ENCODE data around the gene COBL. TPM values are rescaled to one million over a fixed set of nuclear protein-coding genes. Genes with fewer than 3 reads are reported as not detected.

The COBL gene
- total and polyA plus RNA-seq, 2 of the 8 experiments (the other 6 are each of a cell fraction or from before 2014, with no cell fraction given), result 13.8 to 40.4 TPM

DNA sequence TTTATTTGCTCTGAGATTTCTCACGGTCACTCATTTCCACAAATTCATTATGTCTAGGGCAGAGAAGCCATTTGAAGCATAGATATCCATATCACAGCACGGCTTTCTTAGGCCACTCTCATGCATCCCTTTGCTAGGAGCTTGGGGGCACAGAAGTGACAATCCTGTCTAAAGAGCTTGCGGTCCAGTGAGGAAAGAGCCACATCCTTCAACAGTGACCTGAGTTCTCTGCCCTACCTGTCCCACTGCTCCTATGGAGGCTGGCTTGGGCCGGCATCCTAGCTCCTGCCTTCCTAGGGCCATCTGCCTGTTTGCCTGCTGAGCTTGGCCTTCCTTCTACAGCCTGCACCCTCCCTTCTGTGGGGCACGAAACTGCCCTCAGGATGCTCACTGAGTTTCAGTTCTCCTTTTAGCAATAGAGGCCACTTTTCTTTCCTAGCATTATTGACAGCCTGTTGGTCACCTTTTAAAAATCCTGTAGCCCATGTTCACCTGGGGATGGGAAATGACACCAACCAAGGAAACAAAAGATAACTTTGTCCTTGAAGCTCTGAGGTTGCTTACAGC is 321.8 kb downstream of the COBL start:
- CTCF ChIA-PET (ENCODE audit: partially characterized antibody), result interaction anchor here (0.8 to 2.5 kb wide), 3 partner anchors 11 to 146 kb away, joined by 3 to 10 read pairs (median 5); no protein-coding TSS in a partner anchor
- TF ChIP-seq BACH1 (IDR thresholded peaks at IDR 0.05; ENCODE audit: low read length) (no peak), CREB1 (IDR thresholded peaks at IDR 0.05) (no peak)

More for the DNA sequence above, 321.8 kb downstream of the COBL start:
- H3K23ac ChIP-seq (ENCODE audit: insufficient read length), result no peak overlapping the region
- no peak overlapping the region for H2AFZ ChIP-seq (ENCODE audit: low read length)
- no peaks in the 10 kb centered on the region for H3K9me3 ChIP-seq (ENCODE audit: insufficient read depth in 2 of 2, low read depth in 1 of 2, low read length in 1 of 2)
- H3K27me3 ChIP-seq (replicated peaks in 1 of 4; ENCODE audit: control insufficient read depth in 3 of 4, extremely low read depth in 1 of 4, insufficient read depth in 3 of 4, low read length in 3 of 4), result no peaks in the 10 kb centered on the region
- H2BK20ac ChIP-seq (ENCODE audit: low read length), result no peak overlapping the region
- H2BK15ac ChIP-seq (ENCODE audit: low read length), result no peak overlapping the region
- H3K23me2 ChIP-seq (ENCODE audit: low read depth, low read length), result no peaks in the 10 kb centered on the region; the same call in 1 of the 2 replicates
- no peak overlapping the region for H3K18ac ChIP-seq (ENCODE audit: extremely low read depth, low read length)
- H3K56ac ChIP-seq (replicated peaks; ENCODE audit: insufficient read length, low read depth, low read length), result no peak overlapping the region
- no peak overlapping the region for H2BK120ac ChIP-seq (replicated peaks; ENCODE audit: low read depth, low read length)
- H2AK5ac ChIP-seq (ENCODE audit: low read depth, low read length), result no peak overlapping the region
- no peak overlapping the region for H3K4ac ChIP-seq (replicated peaks; ENCODE audit: insufficient read length, low read depth, low read length)
- H4K8ac ChIP-seq (ENCODE audit: extremely low read depth, insufficient read depth, low read length), result no peak overlapping the region
- no peaks in the 10 kb centered on the region for H4K20me1 ChIP-seq (replicated peaks in 1 of 2; ENCODE audit: control insufficient read depth in 1 of 2, insufficient read depth in 2 of 2, low read length in 2 of 2)
- no peaks in the 10 kb centered on the region for H3K79me2 ChIP-seq (ENCODE audit: control insufficient read depth in 1 of 2, insufficient read depth in 2 of 2, low read length in 2 of 2)
- 88% methylated on average over 5 of the region's 5 CpGs; no CpG with 5 or more reads in 1 of the 2 experiments for WGBS, 2 experiments (ENCODE audit: extremely low coverage in 1 of 2, insufficient coverage in 1 of 2, insufficient read length in 1 of 2, insufficient replicate concordance in 2 of 2, low coverage in 1 of 2, low lambda C conversion rate in 2 of 2, missing lambda C conversion rate in 1 of 2)
- H3K4me1 ChIP-seq (replicated peaks in 1 of 4; ENCODE audit: control insufficient read depth in 3 of 4, insufficient read depth in 4 of 4, low read length in 3 of 4), result no peaks in the 10 kb centered on the region
- H3K4me2 ChIP-seq (ENCODE audit: insufficient read depth in 1 of 2, low read depth in 2 of 2, low read length in 2 of 2), result no peak overlapping the region
- no peak overlapping the region for H2BK12ac ChIP-seq (ENCODE audit: low read depth, low read length)
- no peak for FAIRE-seq
- POLR2A ChIA-PET (ENCODE audit: partially characterized antibody), result interaction anchor here (0.9 kb wide), 1 partner anchor 13 kb away, joined by 3 read pairs; no protein-coding TSS in a partner anchor
- no peaks in the 10 kb centered on the region for H3K79me1 ChIP-seq (ENCODE audit: low read depth, low read length)
- no peak overlapping the region for H4K5ac ChIP-seq (ENCODE audit: insufficient read length, low read depth, low read length)
- H3K36me3 ChIP-seq (ENCODE audit: control insufficient read depth in 2 of 4, insufficient read depth in 4 of 4, low read length in 3 of 4), result no peaks in the 10 kb centered on the region; a peak in 1 of 8 replicates
- no peak overlapping the region for H2BK5ac ChIP-seq (ENCODE audit: low read depth, low read length)
- H3K4me3 ChIP-seq (ENCODE audit: extremely low read depth in 1 of 4, insufficient read depth in 2 of 4, low read depth in 3 of 4, low read length in 4 of 4), result no peak overlapping the region
- no peak for DNase-seq (ENCODE audit: low read depth in 1 of 2, low spot score in 2 of 2)
- H3K9ac ChIP-seq (replicated peaks in 1 of 4; ENCODE audit: extremely low read depth in 1 of 4, low read depth in 3 of 4, low read length in 3 of 4), result no peak overlapping the region
- no peak overlapping the region for H3K14ac ChIP-seq (ENCODE audit: insufficient read length)
- H4K91ac ChIP-seq (replicated peaks; ENCODE audit: insufficient read length, low read length), result no peak overlapping the region
- no peak overlapping the region for H3K27ac ChIP-seq (ENCODE audit: low read depth, low read length)
